Fibroblast of skin of right biceps (primary cell): ENCODE data around the gene CIAO2A.
"Not testable (repeated sequence)": the region's sequence is repeated elsewhere in the genome, so short reads cannot be mapped to it uniquely, and the experiment has no call there.

ENCODE experiments used
- DNase-seq: peaks from one replicate; pipeline ENCODE4 v3.0.0-alpha.2; 2013

The CIAO2A gene

DNA sequence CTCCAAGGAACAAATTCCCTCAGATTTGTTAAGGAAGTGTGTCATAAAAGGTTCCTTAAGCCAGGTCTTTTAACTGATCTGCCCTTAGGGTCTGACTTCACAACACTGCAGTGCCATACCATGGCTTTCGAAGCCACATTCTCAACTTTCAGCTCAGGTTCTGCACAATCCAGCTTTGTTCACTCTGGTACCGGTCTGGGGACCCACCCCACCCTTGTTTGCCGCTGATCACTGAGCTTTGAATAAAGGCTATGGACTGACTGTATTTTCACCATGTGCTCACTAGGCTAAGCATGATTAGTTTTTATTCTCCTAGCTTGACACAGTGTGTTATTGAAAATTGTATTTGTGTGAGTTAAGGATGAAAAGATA is 18.0 kb upstream of the CIAO2A start:
- no peak for DNase-seq

DNA sequence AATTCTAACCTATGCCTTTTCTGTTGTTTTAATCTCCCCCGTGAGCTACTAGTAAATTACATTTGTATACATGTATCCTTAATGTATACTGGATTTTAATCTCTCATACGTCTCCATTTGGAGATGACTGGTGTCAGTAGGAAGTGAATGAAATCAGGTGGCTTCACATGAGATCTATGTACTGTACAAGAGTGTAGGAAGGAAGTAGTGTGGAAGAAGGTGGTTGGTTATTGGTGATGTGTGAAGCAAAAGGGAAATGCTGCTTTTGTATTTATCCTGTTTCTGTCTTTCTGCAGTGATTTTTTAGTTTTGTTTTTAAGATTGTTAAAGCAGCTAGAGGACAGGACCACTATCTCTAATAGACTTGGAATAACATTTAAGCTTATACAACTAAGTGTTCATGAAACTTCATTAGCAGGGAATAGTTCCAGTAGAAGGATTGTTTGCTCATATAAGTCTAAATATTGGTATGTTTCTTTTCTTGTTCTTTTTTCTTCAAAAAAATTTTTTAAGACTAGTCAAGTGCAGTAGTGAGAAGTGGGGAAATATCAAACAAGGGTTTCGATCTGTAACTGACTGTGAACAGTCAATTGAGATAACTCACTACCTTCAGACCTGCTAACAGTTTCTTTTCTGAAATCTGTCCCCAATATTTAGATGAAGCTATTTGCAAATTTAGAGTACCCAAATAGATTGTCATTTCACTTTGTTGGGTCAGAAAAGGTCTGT is 17.5 kb upstream of the CIAO2A start:
- no peak for DNase-seq

DNA sequence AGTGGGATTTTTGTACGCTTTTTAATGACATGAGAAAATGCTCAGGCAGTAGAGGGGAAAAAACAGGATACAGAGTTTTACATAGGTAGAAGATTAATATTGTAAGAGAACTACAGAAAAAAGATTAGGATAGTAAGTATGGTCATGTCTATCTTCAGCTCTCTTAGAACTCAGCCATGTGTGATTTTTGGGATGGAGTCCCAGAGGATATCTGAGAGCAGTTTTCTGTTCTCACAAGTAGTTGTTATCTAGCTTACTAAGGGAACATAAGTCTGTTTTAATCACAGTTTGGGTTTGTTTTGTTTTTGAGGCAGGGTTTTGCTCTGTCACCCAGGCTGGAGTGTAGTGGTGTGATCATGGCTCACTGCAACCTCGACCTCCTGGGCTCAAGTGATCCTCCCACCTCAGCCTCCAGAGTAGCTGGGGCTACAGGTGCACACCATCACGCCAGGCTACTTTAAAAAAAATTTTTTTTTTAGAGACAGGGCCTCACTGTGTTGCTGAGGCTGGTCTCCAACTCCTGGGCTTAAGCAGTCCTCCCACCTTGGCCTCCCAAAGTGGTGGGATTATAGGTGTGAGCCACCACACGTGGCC is 16.6 kb upstream of the CIAO2A start:
- not testable (repeated sequence) for DNase-seq

DNA sequence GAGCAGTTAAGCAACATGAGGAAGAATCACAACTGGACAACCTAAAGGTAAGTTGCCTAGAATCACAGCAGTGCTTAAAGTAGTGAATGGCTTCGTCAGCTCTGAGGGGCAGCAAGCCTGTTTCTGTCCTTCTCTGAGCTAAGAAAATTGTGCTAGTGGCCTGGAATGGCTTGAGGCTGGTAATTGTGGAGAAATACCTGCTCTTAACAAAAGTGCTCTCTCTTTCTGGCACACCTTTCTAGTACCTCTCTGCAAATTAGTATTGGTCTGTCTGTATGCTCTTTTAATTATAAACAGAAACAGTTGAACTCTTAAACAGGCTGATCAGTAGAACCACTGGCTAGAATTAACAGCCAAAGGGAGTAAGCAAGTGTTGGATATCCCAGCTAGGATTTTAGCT is 13.7 kb upstream of the CIAO2A start:
- no peak for DNase-seq

DNA sequence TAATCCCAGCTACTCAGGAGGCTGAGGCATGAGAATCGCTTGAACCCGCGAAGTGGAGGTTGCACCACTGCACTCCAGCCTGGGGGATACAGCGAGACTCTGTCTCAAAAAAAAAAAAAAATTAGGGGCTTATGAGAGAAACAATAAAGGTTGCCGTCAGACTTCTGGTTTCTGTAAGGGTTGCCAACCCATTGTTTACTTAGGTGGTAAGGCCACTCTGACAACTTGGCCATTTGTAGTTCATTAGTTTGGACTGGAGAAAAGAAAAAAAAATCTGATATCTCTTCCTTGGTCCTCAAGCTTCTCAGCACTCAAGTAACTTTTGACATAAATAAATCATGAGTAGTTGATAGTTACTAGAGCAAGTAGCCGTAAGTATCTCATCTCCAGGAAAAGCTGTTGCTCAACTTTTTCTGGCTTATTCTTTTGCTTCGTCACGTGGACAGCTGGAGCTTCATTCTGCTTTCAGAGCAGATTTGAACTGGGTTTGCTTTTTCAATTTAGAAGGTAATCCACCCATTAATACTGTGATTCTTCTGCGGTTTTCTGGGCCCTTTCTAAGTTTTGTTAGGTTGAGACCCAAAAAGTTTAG is 11.6 kb upstream of the CIAO2A start:
- DNase-seq, result no peak

DNA sequence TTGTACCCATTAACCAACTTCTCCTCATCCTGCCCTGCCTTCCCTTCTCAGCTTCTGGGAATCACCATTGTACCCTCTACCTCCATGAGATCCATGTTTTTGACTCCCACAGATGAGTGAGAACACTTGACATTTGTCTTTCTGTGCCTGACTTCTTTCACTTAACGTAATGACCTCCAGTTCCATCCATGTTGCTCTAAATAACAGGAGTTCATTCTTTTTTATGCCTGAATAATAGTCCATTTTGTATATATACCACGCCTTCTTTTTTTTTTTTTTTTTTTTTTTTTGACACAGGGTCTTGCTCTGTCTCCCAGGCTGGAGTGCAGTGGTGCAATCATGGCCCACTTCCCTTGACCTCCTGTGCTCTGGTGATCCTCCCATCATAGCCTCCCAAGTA is 8.9 kb upstream of the CIAO2A start:
- DNase-seq, result no peak

DNA sequence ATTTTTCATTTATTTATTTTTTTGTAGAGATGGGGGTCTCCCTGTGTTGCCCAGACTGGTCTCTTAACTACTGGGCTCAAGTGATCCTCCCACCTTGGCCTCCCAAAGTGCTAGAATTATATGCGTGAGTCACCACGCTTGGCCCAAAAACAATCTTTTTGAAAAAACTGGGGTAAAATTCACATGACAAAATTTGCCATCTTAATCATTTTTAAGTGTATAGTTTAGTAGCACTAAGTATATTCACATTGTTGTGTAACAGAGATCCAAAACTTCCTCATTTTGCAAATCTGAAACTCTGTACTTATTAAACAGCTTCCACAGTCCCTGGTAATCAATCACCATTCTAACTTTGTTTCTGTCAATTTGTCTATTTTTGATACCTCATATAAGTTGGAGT is 7.3 kb upstream of the CIAO2A start:
- no peak for DNase-seq

DNA sequence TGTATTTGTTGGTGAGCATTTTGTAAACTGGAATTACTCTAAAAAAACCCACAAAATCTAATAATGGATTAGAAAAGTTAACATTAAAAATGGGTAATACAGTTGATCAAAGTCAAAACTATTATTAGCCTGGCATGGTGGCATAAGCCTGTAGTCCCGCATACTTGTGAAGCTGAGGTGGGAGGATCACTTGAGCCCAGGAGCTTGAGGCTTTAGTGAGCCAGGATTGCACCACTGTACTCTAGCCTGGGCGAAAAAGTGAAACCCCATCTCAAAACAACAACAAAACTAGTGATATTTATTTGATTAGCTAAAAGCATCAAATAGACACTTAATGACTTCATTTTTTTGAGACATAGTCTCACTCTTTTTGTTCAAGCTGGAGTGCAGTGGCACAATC is 5.7 kb upstream of the CIAO2A start:
- DNase-seq, result no peak

DNA sequence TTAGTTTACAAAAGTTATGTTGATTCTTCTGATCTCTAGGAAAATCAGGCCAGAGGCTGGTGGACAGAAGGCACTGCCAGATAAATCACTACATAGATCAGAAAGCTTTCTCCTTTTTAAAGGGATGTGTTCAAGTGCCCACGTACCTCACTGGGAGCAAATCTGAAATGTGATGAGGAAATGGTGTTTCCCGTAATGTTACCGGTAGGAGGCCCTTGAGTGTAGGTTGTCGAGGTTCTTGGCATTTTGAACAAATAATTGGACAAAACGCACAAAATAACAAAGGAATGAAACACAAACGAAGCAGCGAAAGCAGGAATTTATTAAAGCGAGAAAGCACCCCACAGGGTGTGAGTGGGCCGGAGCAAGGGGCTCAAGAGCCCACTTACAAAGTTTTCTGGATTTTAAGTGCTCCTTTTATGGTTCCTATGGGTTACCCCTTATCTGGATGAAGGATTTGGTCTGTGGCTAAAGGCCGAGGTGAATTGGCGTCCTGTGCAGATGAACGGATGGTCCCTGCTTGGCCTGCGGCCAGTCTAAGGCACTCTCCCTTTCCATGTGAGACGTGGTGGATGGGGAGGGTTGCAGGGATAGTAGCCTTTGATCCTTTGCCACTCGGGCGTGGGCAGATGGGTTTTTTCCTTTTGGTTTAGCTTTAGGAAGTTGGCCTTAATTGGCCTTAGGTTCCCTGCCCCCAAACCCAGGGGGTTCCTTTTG is 3.2 kb upstream of the CIAO2A start:
- DNase-seq, result peak; percentile 25

DNA sequence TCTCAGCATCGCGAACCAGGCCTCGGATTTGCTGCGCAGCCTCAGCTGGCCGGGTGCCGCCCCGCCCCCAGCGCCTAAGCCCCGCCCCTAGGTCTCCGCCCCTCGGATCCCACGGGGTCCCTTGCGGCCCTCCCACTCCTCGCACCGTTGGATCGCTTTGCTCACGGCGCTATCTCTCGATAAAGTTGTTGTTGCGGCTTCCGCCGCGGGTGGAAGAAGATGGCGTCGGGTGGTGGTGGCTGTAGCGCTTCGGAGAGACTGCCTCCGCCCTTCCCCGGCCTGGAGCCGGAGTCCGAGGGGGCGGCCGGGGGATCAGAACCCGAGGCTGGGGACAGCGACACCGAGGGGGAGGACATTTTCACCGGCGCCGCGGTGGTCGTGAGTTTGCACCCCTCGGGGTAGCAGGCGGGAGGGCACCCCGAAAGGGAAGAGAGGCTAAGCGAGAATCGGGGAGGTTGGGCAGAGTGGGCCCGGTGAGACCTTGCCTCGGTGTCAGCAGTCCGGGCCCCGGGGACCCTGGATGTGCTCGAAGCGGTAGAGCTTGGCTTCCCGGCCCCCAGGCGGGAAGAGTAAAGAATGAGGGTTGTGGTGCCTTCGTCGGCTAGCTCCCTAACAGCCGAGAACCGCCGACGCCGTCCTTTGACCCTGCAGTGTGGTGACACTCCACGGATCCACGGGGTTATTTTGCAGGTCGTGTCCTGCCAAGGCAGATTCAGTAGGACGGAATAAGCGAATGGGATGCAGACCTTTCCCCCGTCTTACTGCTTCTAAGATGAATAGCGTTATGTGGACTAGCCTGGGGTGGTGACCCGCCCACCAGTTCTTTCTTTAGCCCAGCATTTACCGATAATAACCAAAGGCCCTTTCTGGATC is 2.4 kb upstream of the CIAO2A start, which contains the start of gene SNX1:
SNX1 (plus strand) TSS at position 188 of the 873 bp plus-strand sequence; CDS start at position 220, 32 bp downstream.
- DNase-seq, result peak; percentile 95

DNA sequence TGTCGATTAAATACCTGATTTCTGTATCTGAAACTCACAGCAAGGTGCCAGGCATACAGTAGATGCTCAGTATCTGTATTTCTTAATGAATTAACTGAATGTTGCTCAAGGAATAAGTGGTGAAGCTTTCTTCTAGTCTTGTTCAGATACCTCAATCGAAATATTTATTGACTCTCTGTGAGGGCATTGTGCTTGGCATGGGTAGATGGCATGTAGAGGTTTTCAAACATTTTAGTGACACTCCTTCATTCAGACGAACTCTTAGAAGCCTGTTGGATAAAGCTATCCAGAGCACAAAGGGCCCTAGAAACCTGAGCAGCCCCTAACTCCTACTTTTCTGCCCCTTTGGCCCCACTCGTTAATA is 1.8 kb upstream of the CIAO2A start:
- no peak for DNase-seq

DNA sequence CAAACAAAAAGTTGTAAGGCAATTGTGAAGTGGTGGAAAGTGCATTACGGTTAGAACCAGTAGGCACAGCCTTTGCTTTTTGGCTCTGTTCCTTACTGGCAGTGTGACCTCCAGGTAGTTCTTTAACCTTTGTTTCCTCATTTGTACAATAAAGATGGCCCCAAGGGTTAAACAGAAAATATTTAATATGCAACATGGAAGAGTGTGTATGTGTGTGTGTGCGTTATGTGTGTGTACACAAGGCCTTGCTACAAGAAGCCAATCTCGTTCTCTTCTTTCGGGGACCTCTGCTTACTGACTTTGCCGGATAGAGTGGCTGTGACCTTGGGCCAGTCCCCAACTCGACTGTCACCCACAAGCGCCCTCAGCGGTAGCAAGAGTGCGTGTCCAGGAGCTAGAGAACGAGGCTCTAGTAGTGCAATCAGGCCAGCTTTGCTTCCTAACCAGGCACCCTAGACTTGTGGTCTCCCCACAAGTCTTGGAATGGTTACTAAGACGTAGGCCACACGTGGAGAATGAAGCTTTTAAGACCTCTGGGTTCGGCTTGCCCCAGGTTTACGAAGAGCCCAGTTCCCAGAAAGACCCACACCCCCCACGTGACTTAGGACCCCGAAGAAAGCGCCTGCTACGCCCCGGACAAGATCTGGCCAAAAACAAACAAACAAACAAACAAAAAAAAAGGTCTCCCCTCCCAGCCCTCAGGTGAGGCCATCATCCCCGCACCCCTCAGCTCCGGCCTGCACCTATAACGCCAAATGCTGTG is 593 bp downstream of the CIAO2A start:
- DNase-seq, result peak; percentile 46

DNA sequence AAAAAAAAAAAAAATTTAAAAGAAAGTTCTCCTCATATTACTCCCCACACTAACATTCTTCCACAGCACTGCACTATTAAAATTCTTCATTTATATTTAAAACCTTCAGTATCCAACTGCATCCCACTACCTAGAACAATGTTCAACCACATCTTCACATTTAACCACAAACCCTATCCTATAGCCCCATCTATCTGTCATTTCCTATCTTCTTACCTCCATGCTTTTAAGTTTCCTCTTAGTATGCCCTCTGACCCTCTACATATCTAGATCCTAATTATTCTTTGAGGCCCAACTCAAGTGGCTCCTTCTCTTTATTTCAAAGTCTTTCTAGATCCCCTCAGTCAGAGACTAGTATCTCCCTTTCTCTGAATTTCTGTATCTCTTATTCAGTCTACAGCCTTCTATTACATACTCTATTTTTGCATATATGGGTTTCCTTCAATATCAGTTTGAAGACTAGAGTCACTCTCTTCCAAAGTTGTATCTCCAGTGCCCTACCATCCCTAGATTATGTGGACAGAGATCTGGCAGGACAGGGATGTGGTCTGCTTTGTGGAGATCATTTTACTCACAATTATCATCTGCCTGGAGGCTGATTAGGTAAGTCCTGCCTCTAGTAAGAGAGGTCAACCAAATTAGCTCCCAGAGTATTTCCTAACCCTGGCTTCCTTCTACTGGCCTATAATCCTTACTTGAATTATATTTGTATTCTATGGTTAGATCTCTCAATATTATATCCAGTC is 1.4 kb downstream of the CIAO2A start:
- no peak for DNase-seq

DNA sequence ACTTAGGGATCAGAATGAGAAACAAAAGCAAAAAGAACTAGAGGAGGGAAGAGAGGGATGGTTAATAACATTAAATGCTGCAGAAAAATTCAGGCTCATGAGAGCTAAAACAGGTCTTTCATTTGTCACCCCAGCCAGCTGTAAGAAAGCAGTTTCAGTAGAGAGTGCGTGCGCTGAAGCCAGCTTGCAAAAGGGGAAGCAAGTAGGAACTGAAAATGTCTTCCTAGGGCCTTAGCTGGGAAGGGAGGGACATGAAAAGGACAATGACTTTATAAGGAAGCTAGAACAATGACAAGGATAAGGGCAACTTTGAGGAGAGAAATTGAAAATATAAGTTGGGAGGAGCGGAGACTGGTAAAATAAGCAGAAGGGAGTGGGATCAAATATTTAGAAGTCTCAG is 3.1 kb downstream of the CIAO2A start:
- DNase-seq, result no peak

DNA sequence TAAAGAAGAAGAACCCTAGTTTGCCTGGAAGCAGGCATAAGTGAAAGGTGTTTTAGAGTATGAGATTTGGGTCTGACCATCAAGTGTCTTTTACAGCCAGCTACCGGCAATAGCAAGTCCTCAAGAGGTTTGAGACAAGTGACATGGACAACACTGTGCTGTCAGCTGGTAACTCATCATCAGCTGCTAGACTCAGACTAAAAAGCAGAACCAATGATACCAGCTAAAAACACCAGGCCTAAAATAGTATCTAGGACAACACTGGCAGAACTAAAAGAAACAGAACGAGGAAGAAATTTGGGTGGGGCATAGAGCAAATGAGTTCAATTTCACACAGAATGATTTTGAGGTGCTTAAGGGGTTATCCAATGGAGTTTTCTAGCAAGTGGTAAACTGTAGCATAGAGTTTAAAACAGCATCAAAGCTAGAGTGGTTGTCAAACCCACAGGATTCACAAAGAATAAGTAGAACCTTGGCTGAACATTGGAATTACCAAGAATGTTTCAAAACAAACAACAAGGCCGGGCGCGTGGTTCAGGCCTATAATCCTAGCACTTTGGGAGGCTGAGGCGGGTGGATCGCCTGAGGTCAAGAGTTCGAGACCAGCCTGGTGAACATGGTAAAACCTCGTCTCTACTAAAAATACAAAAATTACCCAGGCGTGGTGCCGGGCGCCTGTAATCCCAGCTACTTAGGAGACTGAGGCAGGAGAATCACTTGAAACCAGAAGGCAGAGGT is 3.9 kb downstream of the CIAO2A start:
- no peak for DNase-seq

DNA sequence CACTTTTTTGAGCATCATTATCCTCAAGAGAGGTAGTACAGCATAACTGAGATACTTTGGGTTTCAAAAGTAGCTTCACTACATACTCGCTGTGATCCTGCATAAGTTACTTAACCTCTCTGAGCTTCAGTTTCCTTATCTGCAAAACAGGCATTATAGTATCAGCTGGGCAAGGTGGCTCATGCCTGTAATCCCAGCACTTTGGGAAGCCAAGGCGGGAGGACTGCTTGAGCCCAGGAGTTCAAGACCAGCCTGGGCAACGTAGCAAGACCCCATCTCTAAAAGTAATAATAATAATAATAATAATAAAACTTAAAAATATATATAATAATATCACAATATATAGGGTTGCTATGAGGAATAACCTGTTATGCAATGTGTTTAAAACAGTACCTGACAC is 10.9 kb downstream of the CIAO2A start:
- DNase-seq, result no peak

DNA sequence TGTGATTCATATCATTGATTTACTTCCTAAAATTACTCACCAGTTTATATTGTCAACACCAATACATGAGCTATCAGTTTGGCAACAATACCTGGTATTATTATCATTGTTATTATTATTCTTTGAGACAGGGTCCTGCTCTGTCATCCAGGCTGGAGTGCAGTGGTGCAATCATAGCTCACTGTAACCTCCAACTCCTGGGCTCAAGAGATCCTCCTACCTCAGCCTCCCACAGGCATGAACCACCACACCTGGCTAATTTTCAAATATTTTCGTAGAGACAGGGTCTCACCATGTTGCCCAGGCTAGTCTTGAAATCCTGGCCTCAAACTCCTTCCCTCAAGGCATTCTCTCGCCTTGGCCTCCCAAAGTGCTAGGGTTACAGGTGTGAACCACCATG is 20.1 kb downstream of the CIAO2A start:
- not testable (repeated sequence) for DNase-seq

DNA sequence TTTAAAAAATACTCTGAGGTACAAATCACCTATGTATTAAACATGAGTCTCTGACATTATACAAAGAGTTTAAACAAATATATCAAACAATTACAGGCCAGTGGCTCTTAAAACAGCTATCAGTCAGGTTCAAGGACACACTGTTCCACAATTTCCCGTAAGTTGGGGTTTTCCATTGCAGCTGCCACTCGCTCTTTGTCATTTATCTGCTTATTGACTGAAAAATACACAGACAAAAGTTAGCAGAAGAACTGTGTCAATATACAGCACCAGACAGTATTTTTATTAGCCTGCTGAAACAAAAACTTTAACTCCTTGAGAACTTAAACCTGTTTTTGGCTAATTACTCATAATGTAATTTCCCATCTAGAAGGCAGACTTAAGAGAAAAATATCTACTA is 20.8 kb downstream of the CIAO2A start:
- DNase-seq, result no peak

DNA sequence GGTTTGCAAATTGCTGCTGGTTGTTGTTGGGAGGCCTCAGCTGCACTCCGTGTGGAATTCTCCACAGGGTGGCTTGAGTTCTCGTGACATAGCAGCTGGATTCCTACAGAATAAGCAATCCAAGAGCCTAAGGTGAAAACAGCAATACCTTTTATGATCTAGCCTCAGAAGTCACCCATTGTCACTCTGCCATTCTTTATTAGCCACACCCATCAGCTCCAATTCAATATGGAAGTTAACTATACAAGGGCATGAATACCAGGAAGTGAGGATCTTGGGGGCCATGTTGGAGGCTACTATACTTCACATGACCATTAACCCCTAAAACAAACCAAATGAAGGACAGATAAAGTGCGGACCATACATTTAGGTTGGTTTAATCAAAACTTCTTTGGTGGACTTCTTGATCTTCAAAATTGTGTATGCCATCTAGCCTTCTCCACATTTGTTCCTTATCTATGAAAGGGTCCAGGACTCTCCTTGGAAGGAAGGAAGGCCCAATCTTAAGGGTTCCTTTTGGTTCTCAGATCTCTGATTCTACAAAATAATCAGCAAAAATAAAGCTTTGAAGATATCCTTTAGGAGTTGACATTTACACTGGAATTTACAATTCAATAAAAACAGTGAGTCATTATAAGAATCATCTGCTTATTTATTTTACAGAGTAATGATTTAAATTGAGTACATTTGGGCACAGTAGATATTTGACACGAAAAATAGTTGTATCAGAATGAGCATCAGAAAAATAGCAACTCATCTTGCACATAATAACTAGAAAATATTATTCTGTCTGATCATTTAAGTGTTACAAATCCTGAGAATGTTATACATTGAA is 21.5 kb downstream of the CIAO2A start:
- DNase-seq, result no peak
